Pancreas (tissue), 10 donors: ENCODE measurements around the gene CYP11A1. TPM values are rescaled to one million over a fixed set of nuclear protein-coding genes. Genes with fewer than 3 reads are reported as not detected.

ENCODE experiments used
- ATAC-seq, 4 donors: fragments of 200-7000 bp; cut with Tn5 transposase; one replicate each; pipeline versions ENCODE4 v1.8.0 to v1.9.1; 2020; ENCODE audit warnings: mild to moderate bottlenecking in 4 of 4, moderate library complexity in 4 of 4
- DNase-seq, 6 donors: peaks; one replicate each; pipeline ENCODE4 v3.0.0-alpha.2; 2020
- FAIRE-seq: peaks from 2 replicates; lab custom pipeline; 2012; peaks lifted over from hg19 to GRCh38; lab: Jason Lieb, UNC
- H3K27ac ChIP-seq, 4 donors: fragments of 200-600 bp; sonication (generic); 1 replicate in 3 of 4; 2 replicates in 1 of 4; pipeline versions ENCODE4 v1.5.0 to v1.8.0; 2020
- H3K27me3 ChIP-seq, 4 donors: fragments of 200-600 bp; one replicate each; pipeline ENCODE4 v1.8.0; 2021
- H3K36me3 ChIP-seq, 3 donors: fragments of 200-600 bp; sonication (generic) in 1 of 3; one replicate each; pipeline versions ENCODE4 v1.5.0 to v1.8.0; 2020 to 2021
- H3K4me1 ChIP-seq, 3 donors: fragments of 200-600 bp; one replicate each; pipeline ENCODE4 v1.8.0; 2021
- H3K4me3 ChIP-seq, 4 donors: fragments of 200-600 bp; sonication (generic) in 2 of 4; one replicate each; pipeline versions ENCODE4 v1.5.0 to v1.8.0; 2020 to 2021
- H3K9me3 ChIP-seq, 4 donors: fragments of 200-600 bp; one replicate each; pipeline ENCODE4 v1.8.0; 2021
- WGBS, 2 donors: extraction: QIAGEN DNeasy Blood & Tissue Kit; methylation state at CpG; one replicate each; pipeline ENCODE4 v1.1.7; 2013; 5-methylcytosine and 5-hydroxymethylcytosine counted together
- intact Hi-C, 3 donors: fragments of 100-400 bp; cut with DNase I; formaldehyde crosslinking; loops; one replicate each; pipeline versions ENCODE4 v1.11.1 to v1.14.2; 2022
- polyA plus RNA-seq, 2 donors: library from polyadenylated mRNA; stranded (reverse); fragments of 200-250 nt; gene quantifications; one replicate each; pipeline ENCODE4 v1.2.3, GENCODE V29; 2013
- total RNA-seq, 6 donors: library from RNA; stranded (reverse); fragmentation: NEBNext Ultra II Directional in 4 of 6; extraction: Animal tissue kit (Norgen Biotek cat#: 25700) in 4 of 6; gene quantifications; one replicate each; pipeline versions ENCODE4 v1.2.1 to v1.2.4, GENCODE V29; 2021 to 2023
- TF ChIP-seq, protein P1 (sequence below), 4 donors: fragments of 200-600 bp; sonication (generic) in 3 of 4; IDR thresholded peaks; one replicate each; pipeline versions ENCODE4 v1.5.0 to v1.8.0; 2021; ENCODE audit warnings: antibody characterized with exemption in 4 of 4
- donor health status: healthy with polysubstance abuse.
- donor health status: DM: no; HTN: no; CAD: no; lungs with moderate emphysema.
- donor health status: DM: no; HTN: no; CAD: no.
- donor health status: control.
- donor health status: control.
- donor health status: Bipolar disorder and iron deficiency.
- donor health status: DM: yes; HTN: yes; CAD: no.
- donor health status: DM: no; HTN: no; CAD: no.
- donor health status: DM: no; HTN: no; CAD: no.
- donor health status: DM: yes; HTN: yes; CAD: no.

The CYP11A1 gene
- total and polyA plus RNA-seq, 8 donors: 0.09 to 0.66 (median 0.28) TPM; not detected in 3

GRCh38 chr15:74373056-74373650, 5.7 kb upstream of the CYP11A1 start:
- ATAC-seq (no peak), DNase-seq (no peak), FAIRE-seq (no peak)
- Histone ChIP-seq H3K27me3 (no peaks in the 10 kb centered on the region), H3K4me3 (no peak overlapping the region), H3K27ac (no peak overlapping the region), H3K9me3 (no peaks in the 10 kb centered on the region), H3K36me3 (no peaks in the 10 kb centered on the region), H3K4me1 (peaks cover 0 to 8% (median 0%) of the 10 kb centered on the region in 3 donors)
- intact Hi-C loops: loop anchor here in 1 of 3 donors (10.0 kb wide), 1 partner anchor 242 kb away; the partner anchor contains the start of gene CLK3
- TF ChIP-seq, protein P1, sequence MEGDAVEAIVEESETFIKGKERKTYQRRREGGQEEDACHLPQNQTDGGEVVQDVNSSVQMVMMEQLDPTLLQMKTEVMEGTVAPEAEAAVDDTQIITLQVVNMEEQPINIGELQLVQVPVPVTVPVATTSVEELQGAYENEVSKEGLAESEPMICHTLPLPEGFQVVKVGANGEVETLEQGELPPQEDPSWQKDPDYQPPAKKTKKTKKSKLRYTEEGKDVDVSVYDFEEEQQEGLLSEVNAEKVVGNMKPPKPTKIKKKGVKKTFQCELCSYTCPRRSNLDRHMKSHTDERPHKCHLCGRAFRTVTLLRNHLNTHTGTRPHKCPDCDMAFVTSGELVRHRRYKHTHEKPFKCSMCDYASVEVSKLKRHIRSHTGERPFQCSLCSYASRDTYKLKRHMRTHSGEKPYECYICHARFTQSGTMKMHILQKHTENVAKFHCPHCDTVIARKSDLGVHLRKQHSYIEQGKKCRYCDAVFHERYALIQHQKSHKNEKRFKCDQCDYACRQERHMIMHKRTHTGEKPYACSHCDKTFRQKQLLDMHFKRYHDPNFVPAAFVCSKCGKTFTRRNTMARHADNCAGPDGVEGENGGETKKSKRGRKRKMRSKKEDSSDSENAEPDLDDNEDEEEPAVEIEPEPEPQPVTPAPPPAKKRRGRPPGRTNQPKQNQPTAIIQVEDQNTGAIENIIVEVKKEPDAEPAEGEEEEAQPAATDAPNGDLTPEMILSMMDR (IDR thresholded peaks at IDR 0.05): no peak
- WGBS, 2 donors: 31 to 36% methylated on average over 13 of the region's 13 CpGs

- peaks cover 0 to 8% (median 0%) of the 10 kb centered on the region in 3 donors for H3K4me1 ChIP-seq
- no peaks in the 10 kb centered on the region for H3K27me3 ChIP-seq
- TF ChIP-seq, protein P1 (IDR thresholded peaks at IDR 0.05): no peak
- no peak for DNase-seq
- WGBS, 2 donors: 67 to 80% methylated on average over 5 of the region's 5 CpGs
- no peaks in the 10 kb centered on the region for H3K9me3 ChIP-seq
- no peak overlapping the region for H3K27ac ChIP-seq
- no peak overlapping the region for H3K4me3 ChIP-seq
- FAIRE-seq: no peak
- intact Hi-C loops: loop anchor here in 1 of 3 donors (10.0 kb wide), 1 partner anchor 244 kb away; the partner anchor contains the start of gene CLK3
- ATAC-seq: no peak
- H3K36me3 ChIP-seq: no peaks in the 10 kb centered on the region
These were observed 3.0 kb upstream of the CYP11A1 start for GRCh38 chr15:74370471-74370870.

- no peak for DNase-seq
- no peaks in the 10 kb centered on the region for H3K36me3 ChIP-seq
- no peak overlapping the region for H3K27ac ChIP-seq
- TF ChIP-seq, protein P1 (IDR thresholded peaks at IDR 0.05): no peak
- intact Hi-C loops: loop anchor here in 1 of 3 donors (10.0 kb wide), 1 partner anchor 245 kb away; the partner anchor contains the start of gene CLK3
- ATAC-seq: no peak
- no peak overlapping the region for H3K4me3 ChIP-seq
- no peak for FAIRE-seq
- no peaks in the 10 kb centered on the region for H3K27me3 ChIP-seq
- no peaks in the 10 kb centered on the region for H3K9me3 ChIP-seq
- whole genome bisulfite sequencing, 2 donors: 61 to 76% methylated on average over 2 of the region's 2 CpGs
- H3K4me1 ChIP-seq: peaks cover 0 to 4% (median 0%) of the 10 kb centered on the region in 3 donors
These were observed 2.3 kb upstream of the CYP11A1 start for GRCh38 chr15:74369756-74370155.

DNA sequence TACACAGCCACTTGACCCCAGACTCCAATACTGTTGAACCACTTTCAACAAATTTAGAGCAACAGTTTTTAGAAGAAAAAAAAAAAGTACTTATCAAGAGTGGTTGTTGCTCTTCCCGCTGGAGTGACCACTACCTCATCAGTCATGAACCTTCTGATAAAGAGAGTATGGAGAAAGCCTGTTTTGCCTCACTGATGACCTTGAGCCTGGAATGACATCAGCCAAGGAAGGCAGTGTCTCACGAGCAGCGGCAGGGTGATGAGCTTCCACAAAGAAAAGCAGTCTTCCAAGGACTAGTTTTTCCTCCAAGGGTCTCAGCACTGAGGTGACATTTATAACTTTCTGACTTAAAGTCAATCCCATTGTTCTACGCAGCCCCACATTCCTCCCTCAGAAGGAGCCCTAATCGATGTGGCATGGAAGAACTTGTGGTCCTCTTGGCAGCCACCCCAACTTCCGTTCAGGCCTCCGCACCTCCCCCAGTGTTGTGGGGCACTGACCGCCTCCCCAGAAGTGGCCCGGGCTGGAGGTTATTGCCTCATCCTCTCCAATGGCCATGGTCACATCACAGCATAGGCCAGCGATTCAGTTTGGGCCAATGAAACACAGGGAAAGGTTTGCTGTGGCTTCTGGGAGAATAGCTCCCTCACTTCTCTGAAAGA, 1.8 kb upstream of the CYP11A1 start:
- no peaks in the 10 kb centered on the region for H3K9me3 ChIP-seq
- H3K4me3 ChIP-seq: no peak overlapping the region
- FAIRE-seq: no peak
- ATAC-seq: no peak
- no peaks in the 10 kb centered on the region for H3K27me3 ChIP-seq
- H3K36me3 ChIP-seq: no peaks in the 10 kb centered on the region
- intact Hi-C loops: no loop called here
- WGBS, 2 donors: 36 to 40% methylated on average over 10 of the region's 10 CpGs
- TF ChIP-seq, protein P1 (IDR thresholded peaks at IDR 0.05): no peak
- DNase-seq: no peak
- H3K27ac ChIP-seq: no peak overlapping the region
- H3K4me1 ChIP-seq: no peaks in the 10 kb centered on the region

DNA sequence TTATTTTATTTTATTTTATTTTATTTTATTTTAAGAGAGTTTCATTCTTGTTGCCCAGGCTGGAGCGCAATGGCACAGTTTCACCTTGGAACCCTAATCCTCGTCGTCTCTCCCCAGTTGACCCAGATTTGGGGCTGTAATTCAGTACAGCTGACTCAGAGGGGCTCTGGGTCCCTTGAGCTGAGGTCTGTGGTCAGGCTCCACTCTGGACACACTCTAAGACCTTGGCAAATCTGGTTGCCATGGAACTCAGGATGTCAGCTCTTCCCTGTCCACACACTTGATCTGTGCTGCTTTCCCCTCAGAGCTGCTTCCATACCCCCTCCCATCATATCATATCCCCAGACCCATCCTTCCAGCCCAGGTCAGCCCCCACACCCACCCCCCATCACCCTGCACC, 675 bp upstream of the CYP11A1 start:
- Histone ChIP-seq H3K27me3 (no peaks in the 10 kb centered on the region), H3K4me1 (no peaks in the 10 kb centered on the region), H3K36me3 (no peaks in the 10 kb centered on the region), H3K27ac (no peak overlapping the region), H3K4me3 (no peak overlapping the region), H3K9me3 (no peaks in the 10 kb centered on the region)
- TF ChIP-seq, protein P1 (IDR thresholded peaks at IDR 0.05): no peak
- WGBS, 2 donors: 82 to 91% methylated on average over 3 of the region's 3 CpGs
- ATAC-seq: no peak
- no peak for FAIRE-seq
- intact Hi-C loops: no loop called here
- no peak for DNase-seq
